GM18519 (cell line): ENCODE results near the gene NOS3.
A peak's percentile ranks its signal among the peaks of the same experiment; 100 is the strongest.

ENCODE experiments used
- ATAC-seq: cut with Tn5 transposase; IDR thresholded peaks from one replicate; pipeline ENCODE4 v1.9.1; 2021; ENCODE audit warnings: mild to moderate bottlenecking, moderate library complexity; ENCODE audit not compliant: unreplicated experiment, low FRiP score

NOS3 gene

DNA sequence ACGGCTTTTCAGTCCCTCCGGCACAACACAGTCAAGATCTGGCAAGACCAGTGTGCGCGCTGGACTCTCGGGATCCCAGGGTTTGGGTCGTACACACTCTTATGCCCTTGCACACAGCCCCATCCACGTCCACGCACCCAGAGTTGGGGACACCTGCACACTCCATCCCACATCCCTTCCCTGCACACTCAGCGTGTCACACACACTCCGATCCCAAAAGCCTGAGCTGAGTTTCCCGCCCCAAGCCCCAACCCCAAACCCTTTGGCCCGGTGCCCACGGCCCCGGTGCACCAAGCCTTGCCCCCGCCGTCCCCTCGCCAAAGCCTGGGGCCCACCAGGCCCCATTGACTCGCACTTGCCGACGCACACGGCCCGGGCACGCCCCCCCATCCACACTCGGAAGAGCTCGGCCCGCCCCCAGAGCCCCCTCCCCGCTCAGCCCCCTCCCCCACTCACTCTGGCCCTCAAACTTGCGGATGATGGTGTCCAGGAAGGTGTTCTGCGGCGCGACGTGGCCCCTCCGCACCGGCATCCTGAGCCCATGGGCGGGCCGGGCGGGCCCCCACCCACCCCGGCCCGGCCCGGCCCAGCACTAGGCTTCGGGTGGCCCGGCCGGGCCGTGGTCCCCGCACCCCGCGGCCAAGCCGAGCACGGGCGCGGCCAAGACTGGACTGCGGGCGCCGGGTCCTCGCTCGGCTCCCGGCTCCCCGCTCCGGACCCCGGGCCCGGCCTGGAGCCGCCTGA, 13.3 kb upstream of the NOS3 start:
- no peak for ATAC-seq

DNA sequence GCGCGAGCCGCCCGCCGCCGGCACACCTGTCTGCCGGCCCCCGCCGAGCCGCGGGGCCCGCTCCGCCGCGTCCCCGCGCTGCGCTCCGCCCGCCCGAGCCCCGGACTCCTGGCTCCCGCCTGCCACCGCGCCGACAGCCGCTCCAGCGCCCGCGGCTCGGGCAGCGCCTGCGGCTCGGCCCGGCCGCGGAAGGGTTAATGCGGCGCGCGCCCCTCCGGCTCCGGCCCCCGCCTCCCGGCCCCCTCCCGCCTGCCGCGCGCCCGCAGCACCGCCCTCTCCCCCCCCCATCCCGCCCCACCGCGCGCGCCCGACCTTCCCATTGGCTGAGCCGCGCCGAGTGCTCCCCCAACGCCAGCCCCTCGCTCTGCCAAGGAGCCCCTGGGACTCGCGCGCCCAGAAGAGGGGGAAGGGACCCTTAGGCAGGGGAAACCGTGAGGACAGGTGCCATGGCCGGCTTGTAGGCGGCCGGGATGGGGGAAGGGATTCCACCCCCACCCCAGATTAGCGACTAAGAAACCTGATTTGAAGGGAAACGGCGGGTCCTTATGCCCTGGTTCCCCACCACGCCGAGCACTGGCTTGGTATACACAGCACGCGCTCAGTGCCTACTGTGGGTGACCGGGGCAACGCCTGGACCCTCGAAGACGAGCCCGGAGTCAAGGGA, 12.6 kb upstream of the NOS3 start, which contains the start of gene KCNH2:
Gene KCNH2 (minus strand): TSS at position 196 of the 664 bp plus-strand sequence. CDS start 408 bp downstream, outside the sequence.
- no peak for ATAC-seq

DNA sequence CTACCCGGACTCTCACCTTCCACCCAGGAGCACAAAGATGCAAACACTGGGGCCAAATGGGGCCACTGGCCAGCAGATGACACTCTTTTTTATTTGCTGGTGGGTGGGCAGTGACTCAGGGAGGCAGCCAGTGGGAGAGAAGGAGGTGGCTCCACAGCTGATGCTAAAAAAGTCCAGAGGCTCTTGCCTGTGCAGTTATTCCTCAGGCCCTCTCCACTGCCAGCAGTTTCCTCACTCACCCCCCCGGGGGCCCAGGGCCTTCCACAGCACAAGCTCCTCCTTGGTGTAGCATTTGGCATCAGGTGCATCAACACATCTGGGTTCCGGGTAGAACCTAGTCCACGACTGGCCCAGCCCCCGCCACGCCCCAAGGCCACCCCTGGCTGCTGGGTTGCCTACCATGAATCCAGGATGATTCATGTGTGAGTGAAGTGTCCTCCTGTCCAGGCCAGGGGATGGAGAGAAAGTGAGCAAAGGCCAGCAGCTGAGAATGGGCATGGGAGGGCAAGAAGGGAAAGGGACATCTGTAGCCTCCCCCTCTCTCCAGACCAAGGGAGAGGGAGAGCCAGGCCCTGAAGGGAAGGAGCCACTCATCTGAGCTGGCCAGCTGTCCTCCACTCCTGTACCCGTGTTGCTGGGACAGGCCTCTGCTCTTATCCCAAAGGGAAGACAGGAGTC, 11.0 kb upstream of the NOS3 start:
- no peak for ATAC-seq

DNA sequence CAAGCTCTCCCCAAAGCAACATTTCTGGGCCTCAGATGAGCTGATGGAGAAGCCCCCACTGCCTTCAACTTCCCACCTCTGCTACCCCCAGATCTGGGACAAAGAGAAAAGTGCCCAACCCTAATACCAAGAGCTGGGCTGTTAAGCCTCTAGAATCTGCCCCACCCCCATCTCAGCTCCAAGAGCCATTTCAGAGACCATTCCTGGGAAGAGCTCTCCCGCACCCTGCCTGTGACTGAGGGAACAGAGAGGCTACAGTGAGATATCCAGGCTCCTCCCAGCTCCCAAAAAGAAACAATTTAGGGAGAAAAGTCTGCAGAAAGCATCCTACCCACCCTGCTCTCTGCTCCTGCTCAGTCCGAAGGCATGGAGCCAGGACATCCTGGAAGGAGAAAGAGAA, 10.2 kb upstream of the NOS3 start:
- ATAC-seq: no peak

DNA sequence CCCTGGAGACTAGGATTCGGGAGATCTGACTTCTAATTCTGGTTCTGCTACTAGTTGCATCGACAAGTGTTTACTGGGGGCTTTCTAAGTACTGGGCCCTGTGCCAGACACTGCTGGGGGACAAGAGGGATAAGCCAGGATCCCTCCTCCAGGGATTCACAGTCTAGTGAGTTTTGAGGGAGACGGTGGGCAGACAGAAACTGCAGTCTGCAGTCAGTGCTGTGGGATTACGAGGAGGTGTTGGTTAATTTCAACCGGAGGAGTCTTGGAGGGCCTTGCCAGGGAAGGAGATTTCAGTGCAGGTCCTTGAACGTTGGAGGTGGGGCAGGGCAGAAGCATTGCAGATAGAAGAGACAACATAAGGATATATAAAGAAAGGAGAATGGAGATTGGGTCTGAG, 9.2 kb upstream of the NOS3 start:
- ATAC-seq: no peak

DNA sequence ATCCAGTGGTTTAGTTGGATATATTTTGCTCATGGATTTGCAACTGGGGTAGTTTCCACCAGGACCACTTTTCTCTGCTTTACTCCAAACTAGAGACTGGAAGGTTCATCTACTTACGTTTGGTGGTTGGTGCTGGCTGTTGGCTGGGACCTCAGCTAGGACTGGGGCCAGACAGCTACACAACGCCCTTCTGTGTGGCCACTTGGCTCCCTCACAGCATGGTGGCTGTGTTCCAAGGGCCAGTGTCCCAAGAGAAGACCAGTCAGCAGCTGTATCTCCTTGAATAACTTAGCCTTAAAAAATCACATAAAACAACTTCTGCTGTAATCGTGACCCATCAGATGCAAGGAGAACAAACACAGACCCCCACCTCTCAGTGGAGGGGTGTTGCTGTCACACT, 8.5 kb upstream of the NOS3 start:
- ATAC-seq: no peak

DNA sequence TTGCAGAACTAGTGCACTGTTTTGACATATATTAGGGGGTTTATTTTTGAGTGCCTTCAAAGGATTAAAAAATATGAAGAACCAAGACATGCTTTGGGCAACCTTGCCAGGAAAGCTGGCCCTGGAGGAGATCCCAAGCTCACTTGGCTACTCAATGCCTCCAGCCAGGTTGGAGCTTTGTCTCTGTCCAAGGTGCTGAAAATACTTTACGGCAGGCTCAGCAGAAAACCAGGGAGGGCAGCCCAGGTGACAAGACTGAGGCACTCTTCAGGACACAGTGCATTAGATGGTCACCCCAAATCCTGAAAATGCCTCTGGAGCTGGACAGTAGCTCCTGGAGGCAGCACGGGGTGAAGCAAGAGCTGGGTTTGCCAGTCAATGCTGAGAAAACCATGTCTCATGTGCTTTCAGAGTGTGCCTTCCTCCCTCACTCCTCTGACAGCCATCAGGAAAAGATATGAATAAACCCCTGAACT, 6.9 kb upstream of the NOS3 start:
- no peak for ATAC-seq

DNA sequence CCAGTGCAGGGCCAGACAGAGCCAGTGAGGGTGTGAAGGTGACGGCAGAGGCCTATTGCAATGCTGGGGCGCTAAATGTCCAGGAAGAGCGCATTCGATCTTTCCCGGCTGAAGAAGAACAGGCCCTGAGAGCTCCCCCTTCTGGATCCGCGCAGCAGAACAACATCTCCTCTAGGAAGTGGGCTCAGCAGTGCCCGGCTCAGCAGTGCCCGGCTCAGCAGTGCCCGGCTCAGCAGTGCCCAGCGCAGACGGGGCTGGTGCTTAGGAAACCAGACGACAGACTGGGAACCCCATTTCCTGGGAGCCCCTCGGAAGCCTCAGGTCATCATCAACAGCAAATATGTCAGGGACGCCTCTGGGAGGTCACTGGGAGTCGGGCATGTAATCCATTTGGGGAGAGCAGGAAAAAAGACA, 4.7 kb upstream of the NOS3 start:
- ATAC-seq: no peak

DNA sequence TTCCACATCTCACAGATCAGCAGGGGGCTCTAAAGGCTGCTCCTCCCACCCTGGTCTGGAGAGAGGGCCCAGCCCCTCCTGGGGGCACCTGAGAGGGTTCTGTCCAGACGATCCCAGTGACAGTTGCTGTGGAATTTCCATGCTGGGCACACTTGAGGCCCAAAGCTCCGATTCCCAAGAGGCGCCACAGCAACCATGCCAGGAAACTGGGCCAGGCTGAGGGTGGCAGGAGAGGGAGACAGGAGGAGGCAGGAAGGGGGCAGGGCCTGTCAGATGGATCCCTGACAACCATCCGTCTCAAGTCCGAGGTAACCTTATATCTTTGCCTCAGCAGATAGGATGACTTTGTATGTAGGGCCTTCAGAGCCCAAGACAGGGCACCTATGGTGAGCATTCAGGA, 4.3 kb upstream of the NOS3 start:
- ATAC-seq: no peak

DNA sequence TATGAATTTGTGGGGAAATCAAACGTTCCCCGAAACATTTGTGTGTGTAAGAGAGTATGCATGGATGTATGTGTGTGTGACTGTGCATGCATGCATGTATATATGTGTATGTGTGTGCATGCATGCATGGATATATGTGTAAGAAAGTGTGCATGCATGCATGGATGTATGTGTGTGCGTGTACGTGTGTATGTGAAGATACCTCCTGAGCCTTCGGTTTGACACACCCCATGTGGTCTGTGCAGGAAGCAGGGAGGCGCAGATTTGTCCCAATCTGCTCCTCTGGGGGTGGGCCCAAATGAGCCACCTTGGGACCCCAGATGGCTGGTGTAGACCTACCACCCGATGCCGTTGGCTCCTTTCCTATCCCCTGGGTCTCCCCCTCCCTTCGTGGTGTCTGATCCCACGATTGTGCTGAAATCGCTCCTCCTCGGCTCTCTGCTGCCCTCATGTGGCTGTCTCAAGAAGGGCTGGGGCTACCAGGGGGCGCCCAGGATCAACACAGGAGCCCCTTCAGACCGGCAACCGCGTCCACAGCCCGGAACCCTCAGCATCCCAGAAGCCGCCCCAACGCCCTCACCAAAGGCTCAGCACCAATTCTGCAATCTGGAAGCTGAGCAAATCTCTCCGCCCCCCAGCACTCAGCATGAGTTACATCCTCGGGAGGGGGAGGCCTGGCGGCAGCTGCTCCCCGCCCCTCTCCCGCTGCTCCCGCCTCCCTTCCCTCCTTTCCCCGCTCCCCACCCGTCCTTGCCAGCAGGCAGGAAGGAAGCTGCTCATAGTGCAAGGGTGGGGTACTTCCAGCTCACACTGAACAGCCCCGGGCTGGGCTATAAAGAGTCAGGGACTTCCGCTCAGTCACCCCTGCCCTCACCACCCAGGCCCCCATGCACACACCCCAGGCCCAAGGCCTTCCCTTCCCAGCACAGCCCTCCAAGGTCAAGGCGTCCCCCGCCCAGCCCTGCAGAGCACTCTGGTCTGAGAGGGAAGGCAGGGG, 2.3 kb upstream of the NOS3 start:
- ATAC-seq: no peak

DNA sequence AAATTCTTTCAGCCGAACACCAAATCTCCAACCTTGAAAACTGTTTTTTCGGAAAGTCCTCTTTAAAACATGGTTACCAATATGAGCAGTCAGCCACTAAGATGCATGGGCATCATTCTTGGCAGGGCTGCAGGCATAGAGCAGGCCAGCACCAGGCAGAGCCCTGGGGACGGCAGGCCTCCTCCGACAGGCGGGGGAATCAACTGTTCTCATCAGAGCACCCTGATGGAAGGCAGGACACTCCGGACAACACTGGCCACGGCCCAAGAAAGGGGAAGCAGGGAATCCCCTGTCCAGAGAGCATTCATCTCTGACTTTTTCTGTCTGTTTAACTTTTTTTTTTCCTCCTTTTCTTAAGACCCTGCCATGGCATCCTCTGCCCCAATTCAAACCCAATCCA, 1.4 kb upstream of the NOS3 start:
- no peak for ATAC-seq

DNA sequence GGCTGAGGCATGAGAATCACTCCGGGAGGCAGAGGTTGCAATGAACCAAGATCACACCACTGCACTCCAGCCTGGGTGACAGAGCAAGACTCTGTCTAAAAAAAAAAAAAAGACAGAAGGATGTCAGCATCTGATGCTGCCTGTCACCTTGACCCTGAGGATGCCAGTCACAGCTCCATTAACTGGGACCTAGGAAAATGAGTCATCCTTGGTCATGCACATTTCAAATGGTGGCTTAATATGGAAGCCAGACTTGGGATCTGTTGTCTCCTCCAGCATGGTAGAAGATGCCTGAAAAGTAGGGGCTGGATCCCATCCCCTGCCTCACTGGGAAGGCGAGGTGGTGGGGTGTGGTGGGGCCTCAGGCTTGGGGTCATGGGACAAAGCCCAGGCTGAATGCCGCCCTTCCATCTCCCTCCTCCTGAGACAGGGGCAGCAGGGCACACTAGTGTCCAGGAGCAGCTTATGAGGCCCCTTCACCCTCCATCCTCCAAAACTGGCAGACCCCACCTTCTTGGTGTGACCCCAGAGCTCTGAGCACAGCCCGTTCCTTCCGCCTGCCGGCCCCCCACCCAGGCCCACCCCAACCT, 1.3 kb downstream of the NOS3 start:
- ATAC-seq: no peak

DNA sequence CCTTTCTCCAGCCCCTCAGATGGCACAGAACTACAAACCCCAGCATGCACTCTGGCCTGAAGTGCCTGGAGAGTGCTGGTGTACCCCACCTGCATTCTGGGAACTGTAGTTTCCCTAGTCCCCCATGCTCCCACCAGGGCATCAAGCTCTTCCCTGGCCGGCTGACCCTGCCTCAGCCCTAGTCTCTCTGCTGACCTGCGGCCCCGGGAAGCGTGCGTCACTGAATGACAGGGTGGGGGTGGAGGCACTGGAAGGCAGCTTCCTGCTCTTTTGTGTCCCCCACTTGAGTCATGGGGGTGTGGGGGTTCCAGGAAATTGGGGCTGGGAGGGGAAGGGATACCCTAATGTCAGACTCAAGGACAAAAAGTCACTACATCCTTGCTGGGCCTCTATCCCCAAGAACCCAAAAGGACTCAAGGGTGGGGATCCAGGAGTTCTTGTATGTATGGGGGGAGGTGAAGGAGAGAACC, 2.1 kb downstream of the NOS3 start:
- peak; percentile 49 for ATAC-seq

DNA sequence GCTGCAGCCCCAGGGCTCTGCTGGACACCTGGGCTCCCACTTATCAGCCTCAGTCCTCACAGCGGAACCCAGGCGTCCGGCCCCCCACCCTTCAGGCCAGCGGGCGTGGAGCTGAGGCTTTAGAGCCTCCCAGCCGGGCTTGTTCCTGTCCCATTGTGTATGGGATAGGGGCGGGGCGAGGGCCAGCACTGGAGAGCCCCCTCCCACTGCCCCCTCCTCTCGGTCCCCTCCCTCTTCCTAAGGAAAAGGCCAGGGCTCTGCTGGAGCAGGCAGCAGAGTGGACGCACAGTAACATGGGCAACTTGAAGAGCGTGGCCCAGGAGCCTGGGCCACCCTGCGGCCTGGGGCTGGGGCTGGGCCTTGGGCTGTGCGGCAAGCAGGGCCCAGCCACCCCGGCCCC, 2.7 kb downstream of the NOS3 start:
- no peak for ATAC-seq

DNA sequence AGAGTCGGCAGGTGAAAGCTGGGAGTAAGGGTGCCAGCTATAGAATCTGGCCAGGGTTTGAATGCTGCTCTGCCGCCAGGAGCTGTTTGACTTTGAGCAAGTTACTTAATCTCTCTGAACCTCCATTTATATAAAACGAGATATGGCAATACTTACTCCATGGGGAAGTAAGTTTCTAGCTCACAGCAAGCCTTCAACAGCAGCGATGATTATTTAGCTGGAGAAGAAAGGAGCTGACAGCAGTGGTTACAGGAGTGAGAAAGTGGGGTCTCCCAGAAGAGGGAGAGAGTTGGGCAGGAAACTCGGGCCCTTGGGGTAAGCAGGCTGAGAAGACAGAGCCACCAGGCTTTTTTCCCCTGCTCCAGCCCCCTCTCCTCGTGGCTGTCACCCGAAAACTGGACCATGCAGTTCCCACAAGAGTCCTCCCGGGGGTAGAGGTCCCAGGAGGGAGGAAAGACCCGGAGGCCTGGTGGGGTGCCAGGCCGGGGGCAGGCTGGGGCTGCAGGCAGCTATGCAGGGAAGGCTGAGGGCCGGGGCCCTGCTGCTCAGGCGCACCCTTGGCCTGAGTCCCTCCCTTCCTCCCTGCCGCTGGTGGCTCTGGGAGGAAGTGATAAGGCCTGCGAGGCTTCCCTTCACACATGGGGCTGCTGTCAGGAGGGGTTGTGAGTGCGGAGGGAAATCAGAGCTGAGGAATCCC, 3.5 kb downstream of the NOS3 start:
- no peak for ATAC-seq

DNA sequence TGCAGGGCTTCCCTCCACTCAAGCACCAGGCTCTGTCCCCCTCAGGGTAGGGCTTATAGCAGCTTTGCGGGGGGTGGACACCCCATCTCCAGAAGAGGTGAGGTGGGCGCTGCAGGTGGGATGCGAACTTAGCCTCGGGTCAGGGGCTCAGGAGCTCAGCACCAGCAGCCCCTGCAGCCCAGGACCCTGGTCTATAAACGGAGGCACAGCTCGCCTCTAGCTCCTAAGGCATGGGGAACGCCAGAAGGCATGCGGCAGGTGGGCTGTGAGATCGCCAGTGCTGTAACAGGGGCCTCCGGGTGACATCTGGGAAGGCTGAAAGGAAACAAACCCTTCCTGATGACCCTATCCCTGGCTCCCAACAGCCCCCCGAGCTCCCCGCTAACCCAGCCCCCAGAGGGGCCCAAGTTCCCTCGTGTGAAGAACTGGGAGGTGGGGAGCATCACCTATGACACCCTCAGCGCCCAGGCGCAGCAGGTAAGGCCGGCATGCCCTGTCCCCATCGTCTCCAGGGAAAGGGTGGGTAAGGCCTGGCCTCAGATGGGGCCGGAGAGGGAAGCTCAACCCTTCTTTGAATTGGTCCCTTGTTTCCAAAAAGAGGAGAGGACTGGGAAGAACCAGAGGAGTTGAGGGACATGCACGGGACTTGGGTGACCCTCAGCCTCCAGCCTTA, 4.2 kb downstream of the NOS3 start:
- ATAC-seq: no peak

DNA sequence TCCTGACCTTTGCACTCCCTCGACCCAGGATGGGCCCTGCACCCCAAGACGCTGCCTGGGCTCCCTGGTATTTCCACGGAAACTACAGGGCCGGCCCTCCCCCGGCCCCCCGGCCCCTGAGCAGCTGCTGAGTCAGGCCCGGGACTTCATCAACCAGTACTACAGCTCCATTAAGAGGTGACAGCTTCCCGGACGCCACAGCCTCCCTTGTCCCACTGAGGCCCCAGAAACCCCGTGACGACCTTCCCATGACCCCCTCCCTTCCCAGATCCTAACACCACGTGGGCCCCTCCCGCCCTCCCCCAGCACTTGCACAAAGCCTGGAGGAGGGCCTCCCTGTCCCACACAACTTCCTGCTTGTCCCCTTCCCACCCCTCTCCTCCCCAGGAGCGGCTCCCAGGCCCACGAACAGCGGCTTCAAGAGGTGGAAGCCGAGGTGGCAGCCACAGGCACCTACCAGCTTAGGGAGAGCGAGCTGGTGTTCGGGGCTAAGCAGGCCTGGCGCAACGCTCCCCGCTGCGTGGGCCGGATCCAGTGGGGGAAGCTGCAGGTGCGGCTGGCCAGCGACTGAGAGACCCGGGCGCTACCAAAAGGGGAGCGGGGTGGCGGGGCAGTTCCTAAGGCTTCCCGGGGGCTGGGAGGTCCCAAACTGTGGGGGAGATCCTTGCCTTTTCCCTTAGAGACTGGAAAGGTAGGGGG, 5.7 kb downstream of the NOS3 start:
- ATAC-seq: no peak

DNA sequence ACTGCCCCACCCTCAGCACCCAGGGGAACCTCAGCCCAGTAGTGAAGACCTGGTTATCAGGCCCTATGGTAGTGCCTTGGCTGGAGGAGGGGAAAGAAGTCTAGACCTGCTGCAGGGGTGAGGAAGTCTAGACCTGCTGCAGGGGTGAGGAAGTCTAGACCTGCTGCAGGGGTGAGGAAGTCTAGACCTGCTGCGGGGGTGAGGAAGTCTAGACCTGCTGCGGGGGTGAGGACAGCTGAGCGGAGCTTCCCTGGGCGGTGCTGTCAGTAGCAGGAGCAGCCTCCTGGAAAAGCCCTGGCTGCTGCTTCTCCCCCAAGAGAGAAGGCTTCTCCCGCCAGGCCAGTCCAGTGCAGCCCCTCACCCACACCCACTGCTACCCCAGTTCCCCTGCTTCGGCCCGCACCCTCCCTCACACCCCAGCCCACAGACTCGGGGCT, 6.3 kb downstream of the NOS3 start:
- no peak for ATAC-seq
